Stimulated activated naive CD8-positive, alpha-beta T cell treated with anti-CD3 and anti-CD28 coated beads, Interleukin-15, Interleukin-2, amounts not matched to agents 100 U/mL and 50 U/mL, for 24 hours (primary cell): ENCODE measurements around the gene TSPAN2.

Experiments
- ATAC-seq: fragments of 150-1000 bp; cut with Tn5 transposase; one replicate; pipeline ENCODE4 v1.10.0; 2021
- DNase-seq: peaks from one replicate; pipeline ENCODE4 v3.0.0; 2021

The TSPAN2 gene

GRCh38 chr1:115089420-115090185, at the start of gene TSPAN2:
TSS of gene TSPAN2 (minus strand) at chr1:115089503. CDS start at chr1:115089432, 71 bp downstream.
- ATAC-seq (peak; percentile 65), DNase-seq (peak; percentile 55)

- DNase-seq (peak; percentile 68), ATAC-seq (peak; percentile 84)
Measured at GRCh38 chr1:115138973-115139372, 49.7 kb upstream of the TSPAN2 start.

DNA sequence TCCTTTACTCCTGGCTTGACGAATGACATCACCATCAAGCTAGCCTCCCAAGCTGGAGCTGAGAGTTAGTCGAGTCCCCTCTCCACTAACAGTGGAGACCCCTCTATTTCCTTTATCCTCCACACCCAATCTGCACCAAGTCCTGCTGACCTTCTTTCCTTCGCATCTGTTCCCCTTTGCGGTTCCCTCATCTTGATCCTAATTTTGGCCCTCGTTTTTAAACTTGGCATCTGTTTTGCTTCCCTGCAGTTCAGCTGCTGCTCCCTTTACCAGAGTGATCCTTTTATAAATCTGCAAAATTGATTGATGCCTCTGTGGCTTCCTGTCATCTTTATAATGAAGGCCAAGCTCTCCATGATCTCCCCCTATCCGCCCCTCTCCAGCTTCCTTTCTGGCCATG, 49.0 kb upstream of the TSPAN2 start:
- ATAC-seq (no peak), DNase-seq (no peak)

DNA sequence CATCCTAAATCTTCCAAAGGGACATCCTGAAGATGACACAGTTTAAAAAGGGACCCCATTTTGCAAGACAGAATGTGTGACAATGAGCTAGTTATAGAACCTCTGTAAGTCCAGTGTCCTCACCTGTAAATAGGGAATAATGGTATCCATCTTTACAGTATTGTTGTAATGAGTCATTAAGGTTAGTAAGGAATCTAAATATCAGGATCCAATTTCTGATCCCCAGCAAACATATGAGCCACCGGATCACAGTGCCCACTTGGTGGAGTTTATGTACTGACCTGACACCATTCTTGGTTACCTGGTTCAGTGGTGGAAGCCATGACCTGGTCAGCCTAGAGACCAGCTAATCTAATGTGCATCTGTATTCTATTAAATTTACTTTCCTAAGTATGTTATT, 47.9 kb upstream of the TSPAN2 start:
- DNase-seq (no peak), ATAC-seq (no peak)

DNA sequence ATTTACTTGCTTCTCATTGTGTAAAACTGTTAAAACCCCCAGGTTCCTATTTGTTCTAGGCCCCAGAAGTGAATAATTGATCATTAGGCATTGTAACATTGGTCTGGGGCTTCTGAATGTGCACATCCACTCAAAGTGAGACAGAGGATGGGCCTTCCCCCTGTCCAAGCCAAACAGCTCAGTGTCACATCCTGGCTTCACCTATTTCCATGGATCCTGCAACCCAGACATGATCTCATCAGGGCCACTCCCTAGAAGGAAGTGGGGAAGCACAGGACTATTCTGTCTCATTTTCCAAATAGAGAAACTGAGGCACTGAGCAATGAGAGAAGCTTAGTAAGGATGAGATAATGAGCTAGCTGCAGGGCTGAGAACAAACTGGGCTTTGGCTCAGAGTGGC, 47.4 kb upstream of the TSPAN2 start:
- DNase-seq (no peak), ATAC-seq (no peak)

GRCh38 chr1:115136106-115136505, 46.8 kb upstream of the TSPAN2 start:
- no peak for ATAC-seq
- no peak for DNase-seq

DNA sequence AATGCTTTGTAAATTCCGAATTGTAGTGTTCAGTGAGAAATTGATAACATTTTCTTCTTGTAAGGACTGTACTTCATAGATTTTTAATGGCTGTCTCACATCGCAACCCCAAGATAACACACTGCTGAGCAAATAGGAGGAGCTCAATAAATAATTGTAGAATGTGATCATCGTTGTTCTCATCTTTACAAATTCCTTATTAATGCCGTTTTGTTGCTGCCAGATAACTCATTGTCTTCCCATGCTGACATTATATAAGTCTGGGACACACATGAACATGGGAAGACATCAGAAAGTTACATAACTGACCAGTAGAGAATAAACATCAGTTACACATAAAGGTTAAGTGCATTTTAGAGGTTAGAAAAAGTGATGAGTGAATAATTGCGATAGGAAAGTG, 46.4 kb upstream of the TSPAN2 start:
- DNase-seq = no peak
- ATAC-seq = no peak

DNA sequence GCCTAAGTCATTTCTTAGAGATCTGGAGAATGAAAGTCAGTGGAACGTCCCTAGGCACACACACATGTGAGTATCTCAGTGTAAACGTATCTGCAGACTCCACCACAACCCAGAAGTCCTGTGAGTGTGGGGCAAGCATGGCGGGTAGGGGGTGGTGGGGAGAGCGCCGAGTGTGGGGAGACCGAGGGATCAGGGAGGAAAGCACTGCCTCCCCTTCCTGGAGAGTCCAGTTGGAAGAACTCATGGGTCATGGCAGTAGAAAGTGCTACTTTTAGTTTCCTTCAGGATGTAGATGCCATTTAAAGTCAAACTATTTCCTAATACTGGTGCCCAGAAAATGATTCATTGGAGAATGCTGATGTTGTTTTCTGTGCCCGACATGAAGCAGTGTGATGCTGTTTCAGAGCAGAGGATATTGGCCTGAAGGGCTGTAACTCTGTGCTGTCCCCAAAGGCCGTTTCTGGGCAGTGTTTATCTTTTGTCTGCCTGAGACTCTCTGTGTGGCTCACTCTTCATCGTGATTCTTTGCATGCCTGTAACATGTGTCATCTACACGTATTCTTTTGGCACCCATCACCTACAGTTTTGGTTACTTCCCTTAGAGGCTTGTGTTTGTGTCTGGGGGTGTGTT, 45.7 kb upstream of the TSPAN2 start:
- no peak for DNase-seq

DNA sequence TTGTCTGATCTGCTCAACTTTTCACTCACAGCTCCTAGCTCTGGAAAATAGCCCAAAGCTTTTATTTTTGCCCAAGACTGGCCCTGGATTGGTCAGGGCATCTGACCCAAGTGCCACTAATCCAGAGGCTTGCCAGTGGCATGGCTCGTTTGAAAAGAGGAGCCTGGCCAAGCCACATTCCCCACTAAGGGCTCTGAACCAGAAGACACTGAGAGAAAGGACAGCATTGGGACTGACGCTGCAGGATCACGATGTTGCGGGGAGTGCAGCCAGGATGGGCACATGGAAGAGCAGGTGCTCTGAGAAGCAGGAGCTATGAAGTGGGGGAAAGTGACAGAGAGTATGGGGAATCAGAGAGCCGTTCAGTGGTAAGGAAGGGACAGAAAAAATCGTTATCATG, 44.9 kb upstream of the TSPAN2 start:
- ATAC-seq (no peak), DNase-seq (no peak)

More for the DNA sequence above, 45.7 kb upstream of the TSPAN2 start:
- no peak for ATAC-seq

GRCh38 chr1:115133440-115133839, 44.1 kb upstream of the TSPAN2 start:
- DNase-seq = no peak
- ATAC-seq = no peak

- ATAC-seq = no peak
- DNase-seq = no peak
Measured at GRCh38 chr1:115130786-115131185, 41.5 kb upstream of the TSPAN2 start.

GRCh38 chr1:115129071-115129640, 39.9 kb upstream of the TSPAN2 start:
- DNase-seq = no peak
- ATAC-seq = no peak

- no peak for DNase-seq
- no peak for ATAC-seq
Measured at GRCh38 chr1:115127539-115127938, 38.2 kb upstream of the TSPAN2 start.

- no peak for ATAC-seq
- no peak for DNase-seq
Measured at GRCh38 chr1:115126516-115126915, 37.2 kb upstream of the TSPAN2 start.

DNA sequence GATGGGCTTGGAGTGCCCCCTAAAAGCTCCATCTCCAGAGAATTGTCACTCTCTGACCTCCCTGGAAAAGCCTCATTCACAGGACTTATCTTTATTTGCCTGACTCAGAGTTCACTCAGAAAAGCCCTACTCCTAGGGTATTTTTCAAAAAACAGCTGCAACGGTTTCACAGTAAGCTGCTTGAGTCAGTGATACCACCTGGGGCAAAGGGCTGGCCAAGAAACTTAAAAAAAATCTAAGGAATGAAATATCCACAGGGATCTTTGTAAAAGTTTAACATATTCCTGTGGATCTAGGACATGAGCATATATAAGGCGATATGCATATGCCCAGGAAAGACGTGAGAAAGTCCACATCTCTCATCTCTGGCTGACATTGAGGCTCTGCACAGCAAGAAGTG, 33.8 kb upstream of the TSPAN2 start:
- DNase-seq (no peak), ATAC-seq (no peak)

GRCh38 chr1:115121793-115122192, 32.5 kb upstream of the TSPAN2 start:
- no peak for ATAC-seq
- DNase-seq = no peak

- ATAC-seq (no peak), DNase-seq (no peak)
Measured at GRCh38 chr1:115120296-115120695, 31.0 kb upstream of the TSPAN2 start.

GRCh38 chr1:115118611-115119010, 29.3 kb upstream of the TSPAN2 start:
- ATAC-seq = no peak
- DNase-seq = no peak

DNA sequence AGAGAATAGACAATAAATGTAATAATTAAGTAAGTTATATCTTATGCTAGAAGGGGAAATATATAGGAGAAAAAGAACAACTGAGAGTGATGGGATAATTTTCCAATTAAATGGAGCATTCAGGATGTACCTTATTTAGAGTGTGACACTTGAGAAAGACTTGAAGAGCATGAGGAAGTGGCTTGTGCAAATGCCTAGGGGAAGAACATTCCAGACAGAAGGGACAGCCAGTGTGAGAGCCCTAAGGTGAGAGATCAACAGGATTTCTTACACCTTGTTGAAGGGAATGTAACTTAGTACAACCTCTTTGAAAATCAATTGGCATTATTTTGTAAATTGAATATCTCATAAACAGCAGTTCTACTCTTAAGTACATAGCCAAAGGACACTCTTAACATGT, 28.8 kb upstream of the TSPAN2 start:
- ATAC-seq = no peak
- DNase-seq = no peak

DNA sequence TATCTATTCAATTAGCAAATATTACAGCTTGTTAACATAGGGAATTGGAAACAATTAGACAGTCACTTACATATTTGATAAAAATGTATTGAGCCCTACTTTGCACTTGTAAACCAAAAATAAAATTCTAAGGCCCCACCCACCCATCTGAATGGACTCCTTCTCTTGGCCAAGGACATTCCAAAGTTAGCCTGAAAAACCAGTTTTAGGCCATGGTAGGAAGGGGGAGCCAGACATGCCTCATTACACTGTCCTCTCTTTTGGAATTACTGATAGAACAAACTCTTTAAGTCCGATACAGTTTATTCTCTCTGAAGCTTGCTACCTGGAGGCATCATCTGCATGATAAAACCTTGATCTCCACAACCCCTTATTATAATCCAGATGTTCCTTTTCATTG, 28.0 kb upstream of the TSPAN2 start:
- ATAC-seq = no peak
- DNase-seq = no peak

- DNase-seq (no peak), ATAC-seq (no peak)
Measured at GRCh38 chr1:115116512-115116911, 27.2 kb upstream of the TSPAN2 start.

- DNase-seq = no peak
- ATAC-seq = no peak
Measured at GRCh38 chr1:115115521-115116161, 26.3 kb upstream of the TSPAN2 start.

DNA sequence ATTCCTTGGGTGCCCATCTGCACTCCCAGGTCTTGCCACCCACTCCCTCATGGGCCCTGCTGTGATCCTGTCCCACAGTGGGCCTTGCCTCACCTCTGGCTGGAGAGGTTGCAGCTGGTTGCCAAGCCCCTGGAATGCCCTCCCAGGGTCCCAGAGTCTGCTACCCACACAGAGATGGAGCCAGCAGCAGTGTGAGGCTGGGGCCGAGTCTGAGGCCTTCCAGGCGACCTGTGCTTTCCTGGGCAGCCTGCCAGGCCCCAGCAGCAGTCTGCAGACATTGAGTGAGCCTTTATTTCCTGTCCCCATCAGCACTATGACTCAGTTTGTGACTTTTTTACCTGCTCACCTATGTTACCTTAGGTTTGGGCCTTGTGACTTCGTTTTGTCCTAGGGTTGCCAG, 25.0 kb upstream of the TSPAN2 start:
- DNase-seq = no peak
- no peak for ATAC-seq
